ENCODE results near the gene KNDC1.

DNA sequence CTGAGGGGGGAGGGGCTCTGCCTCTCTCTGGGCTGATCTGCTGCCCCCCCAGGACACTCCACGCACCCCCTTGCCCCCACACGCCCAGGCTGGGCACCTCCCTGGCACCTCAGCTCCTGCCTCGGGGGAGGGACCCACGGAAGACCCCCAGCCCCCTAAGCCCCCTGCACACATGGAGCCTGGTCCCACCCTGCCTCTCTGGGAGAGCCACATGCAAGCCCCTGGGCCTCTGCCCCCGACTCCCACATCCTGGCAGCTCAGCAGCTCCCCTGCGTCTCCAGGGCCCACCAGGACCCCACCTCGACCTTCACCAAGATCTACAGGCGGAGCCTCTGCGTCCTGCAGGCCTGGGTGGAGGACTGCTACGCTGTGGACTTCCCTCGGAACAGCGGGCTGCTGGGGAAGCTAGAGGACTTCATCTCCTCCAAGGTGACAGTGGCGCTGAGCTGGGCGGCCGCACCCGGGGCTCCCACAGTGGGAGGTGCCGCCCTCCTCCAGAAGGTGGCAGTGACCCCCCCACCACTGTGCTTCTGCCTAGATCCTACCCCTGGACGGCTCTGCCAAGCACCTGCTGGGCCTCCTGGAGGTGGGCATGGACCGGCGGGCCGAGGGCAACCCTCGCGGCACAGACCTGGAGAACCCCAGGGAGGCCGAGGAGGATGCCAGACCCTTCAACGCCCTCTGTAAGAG, 51.3 kb downstream of the KNDC1 start:
- TF ChIP-seq, protein P1, sequence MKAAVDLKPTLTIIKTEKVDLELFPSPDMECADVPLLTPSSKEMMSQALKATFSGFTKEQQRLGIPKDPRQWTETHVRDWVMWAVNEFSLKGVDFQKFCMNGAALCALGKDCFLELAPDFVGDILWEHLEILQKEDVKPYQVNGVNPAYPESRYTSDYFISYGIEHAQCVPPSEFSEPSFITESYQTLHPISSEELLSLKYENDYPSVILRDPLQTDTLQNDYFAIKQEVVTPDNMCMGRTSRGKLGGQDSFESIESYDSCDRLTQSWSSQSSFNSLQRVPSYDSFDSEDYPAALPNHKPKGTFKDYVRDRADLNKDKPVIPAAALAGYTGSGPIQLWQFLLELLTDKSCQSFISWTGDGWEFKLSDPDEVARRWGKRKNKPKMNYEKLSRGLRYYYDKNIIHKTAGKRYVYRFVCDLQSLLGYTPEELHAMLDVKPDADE (IDR thresholded peaks at IDR 0.05), result no peak
- TF ChIP-seq, protein P2, sequence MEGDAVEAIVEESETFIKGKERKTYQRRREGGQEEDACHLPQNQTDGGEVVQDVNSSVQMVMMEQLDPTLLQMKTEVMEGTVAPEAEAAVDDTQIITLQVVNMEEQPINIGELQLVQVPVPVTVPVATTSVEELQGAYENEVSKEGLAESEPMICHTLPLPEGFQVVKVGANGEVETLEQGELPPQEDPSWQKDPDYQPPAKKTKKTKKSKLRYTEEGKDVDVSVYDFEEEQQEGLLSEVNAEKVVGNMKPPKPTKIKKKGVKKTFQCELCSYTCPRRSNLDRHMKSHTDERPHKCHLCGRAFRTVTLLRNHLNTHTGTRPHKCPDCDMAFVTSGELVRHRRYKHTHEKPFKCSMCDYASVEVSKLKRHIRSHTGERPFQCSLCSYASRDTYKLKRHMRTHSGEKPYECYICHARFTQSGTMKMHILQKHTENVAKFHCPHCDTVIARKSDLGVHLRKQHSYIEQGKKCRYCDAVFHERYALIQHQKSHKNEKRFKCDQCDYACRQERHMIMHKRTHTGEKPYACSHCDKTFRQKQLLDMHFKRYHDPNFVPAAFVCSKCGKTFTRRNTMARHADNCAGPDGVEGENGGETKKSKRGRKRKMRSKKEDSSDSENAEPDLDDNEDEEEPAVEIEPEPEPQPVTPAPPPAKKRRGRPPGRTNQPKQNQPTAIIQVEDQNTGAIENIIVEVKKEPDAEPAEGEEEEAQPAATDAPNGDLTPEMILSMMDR (conservative IDR thresholded peaks at IDR 0.05; ENCODE audit: low read depth in 2 of 2), result no peak
- TF ChIP-seq POLR2AphosphoS5 (IDR thresholded peaks at IDR 0.05; ENCODE audit: low read depth) (no peak), ZNF114 (CRISPR knock-in tag; IDR thresholded peaks at IDR 0.05) (no peak), EZH2 (IDR thresholded peaks at IDR 0.05; ENCODE audit: low read depth, unreplicated experiment) (no peak), EZH2phosphoT487 (IDR thresholded peaks at IDR 0.05; ENCODE audit: unreplicated experiment) (no peak), CREB1 (CRISPR knock-in tag; IDR thresholded peaks at IDR 0.05; ENCODE audit: low read depth) (no peak), STAT1 (IDR thresholded peaks at IDR 0.05; ENCODE audit: unreplicated experiment) (no peak), JUNB (IDR thresholded peaks at IDR 0.05; ENCODE audit: unreplicated experiment) (no peak), NANOG (IDR thresholded peaks at IDR 0.05; ENCODE audit: borderline replicate concordance) (no peak)
- TF ChIP-seq, protein P3, sequence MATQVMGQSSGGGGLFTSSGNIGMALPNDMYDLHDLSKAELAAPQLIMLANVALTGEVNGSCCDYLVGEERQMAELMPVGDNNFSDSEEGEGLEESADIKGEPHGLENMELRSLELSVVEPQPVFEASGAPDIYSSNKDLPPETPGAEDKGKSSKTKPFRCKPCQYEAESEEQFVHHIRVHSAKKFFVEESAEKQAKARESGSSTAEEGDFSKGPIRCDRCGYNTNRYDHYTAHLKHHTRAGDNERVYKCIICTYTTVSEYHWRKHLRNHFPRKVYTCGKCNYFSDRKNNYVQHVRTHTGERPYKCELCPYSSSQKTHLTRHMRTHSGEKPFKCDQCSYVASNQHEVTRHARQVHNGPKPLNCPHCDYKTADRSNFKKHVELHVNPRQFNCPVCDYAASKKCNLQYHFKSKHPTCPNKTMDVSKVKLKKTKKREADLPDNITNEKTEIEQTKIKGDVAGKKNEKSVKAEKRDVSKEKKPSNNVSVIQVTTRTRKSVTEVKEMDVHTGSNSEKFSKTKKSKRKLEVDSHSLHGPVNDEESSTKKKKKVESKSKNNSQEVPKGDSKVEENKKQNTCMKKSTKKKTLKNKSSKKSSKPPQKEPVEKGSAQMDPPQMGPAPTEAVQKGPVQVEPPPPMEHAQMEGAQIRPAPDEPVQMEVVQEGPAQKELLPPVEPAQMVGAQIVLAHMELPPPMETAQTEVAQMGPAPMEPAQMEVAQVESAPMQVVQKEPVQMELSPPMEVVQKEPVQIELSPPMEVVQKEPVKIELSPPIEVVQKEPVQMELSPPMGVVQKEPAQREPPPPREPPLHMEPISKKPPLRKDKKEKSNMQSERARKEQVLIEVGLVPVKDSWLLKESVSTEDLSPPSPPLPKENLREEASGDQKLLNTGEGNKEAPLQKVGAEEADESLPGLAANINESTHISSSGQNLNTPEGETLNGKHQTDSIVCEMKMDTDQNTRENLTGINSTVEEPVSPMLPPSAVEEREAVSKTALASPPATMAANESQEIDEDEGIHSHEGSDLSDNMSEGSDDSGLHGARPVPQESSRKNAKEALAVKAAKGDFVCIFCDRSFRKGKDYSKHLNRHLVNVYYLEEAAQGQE (IDR thresholded peaks at IDR 0.05; ENCODE audit: unreplicated experiment), result no peak

All from GM23338 (cell line).